GM23338 (cell line): ENCODE measurements around the gene PDE4B. TPM values are rescaled to one million over a fixed set of nuclear protein-coding genes. Genes with fewer than 3 reads are reported as not detected.

Experiments used
- ATAC-seq: fragments of 200-7000 bp; cut with Tn5 transposase; 3 replicates; pipeline ENCODE4 v1.9.1; 2020
- DNase-seq: peaks from one replicate; pipeline ENCODE4 v3.0.0-alpha.2; 2015; ENCODE audit warnings: low spot score
- H2AFZ ChIP-seq: fragments of 200-600 bp; sonication (generic); 2 replicates; pipeline ENCODE4 v1.8.0; 2016; ENCODE audit warnings: antibody characterized with exemption, mild to moderate bottlenecking, moderate library complexity
- H3F3A ChIP-seq: fragments of 200-600 bp; sonication (generic); replicated peaks from 2 replicates; pipeline ENCODE4 v1.8.0; 2017; ENCODE audit warnings: antibody characterized with exemption, mixed run types, low read depth
- H3K27ac ChIP-seq: fragments of 200-600 bp; sonication (generic); 2 replicates; pipeline ENCODE4 v1.6.1; 2016; ENCODE audit warnings: low read depth
- H3K27me3 ChIP-seq: fragments of 200-600 bp; sonication (generic); 2 replicates; pipeline ENCODE4 v1.8.0; 2016; ENCODE audit warnings: mild to moderate bottlenecking, mixed run types, moderate library complexity; ENCODE audit not compliant: insufficient read depth
- H3K36me3 ChIP-seq: fragments of 200-600 bp; sonication (generic); 2 replicates; pipeline ENCODE4 v1.8.0; 2016; ENCODE audit warnings: mild to moderate bottlenecking; ENCODE audit not compliant: insufficient read depth
- H3K4me1 ChIP-seq: fragments of 200-600 bp; sonication (generic); 2 replicates; pipeline ENCODE4 v1.8.0; 2016; ENCODE audit warnings: mild to moderate bottlenecking, moderate library complexity; ENCODE audit not compliant: insufficient read depth
- H3K4me2 ChIP-seq: fragments of 200-600 bp; sonication (generic); 2 replicates; pipeline ENCODE4 v1.7.1; 2017; ENCODE audit warnings: mixed run types
- H3K4me3 ChIP-seq: fragments of 200-600 bp; sonication (generic); 2 replicates; pipeline ENCODE4 v1.6.1; 2016; ENCODE audit warnings: mixed run types
- H3K79me2 ChIP-seq: fragments of 200-600 bp; sonication (generic); replicated peaks from 2 replicates; pipeline ENCODE4 v1.8.0; 2017; ENCODE audit warnings: mild to moderate bottlenecking; ENCODE audit not compliant: insufficient read depth
- H3K9me2 ChIP-seq: fragments of 200-600 bp; sonication (generic); 2 replicates; pipeline ENCODE4 v1.8.0; 2017; ENCODE audit not compliant: insufficient read depth
- H4K20me1 ChIP-seq: fragments of 200-600 bp; sonication (generic); replicated peaks from 2 replicates; pipeline ENCODE4 v1.8.0; 2017; ENCODE audit warnings: mild to moderate bottlenecking; ENCODE audit not compliant: insufficient read depth
- H3K27ac Mint-ChIP-seq: 2 replicates; pipeline ENCODE4 v1.8.0; 2020; ENCODE audit warnings: inconsistent platforms, mild to moderate bottlenecking, moderate library complexity, mixed read lengths
- H3K27me3 Mint-ChIP-seq: 3 replicates; pipeline ENCODE4 v1.8.0; 2022; ENCODE audit warnings: low read depth, mild to moderate bottlenecking, moderate library complexity, mixed read lengths, inconsistent platforms; ENCODE audit not compliant: insufficient read depth, poor library complexity
- H3K36me3 Mint-ChIP-seq: 3 replicates; pipeline ENCODE4 v1.8.0; 2021; ENCODE audit warnings: low read depth, mild to moderate bottlenecking, inconsistent platforms, moderate library complexity, mixed read lengths
- H3K4me1 Mint-ChIP-seq: 3 replicates; pipeline ENCODE4 v1.8.0; 2020; ENCODE audit warnings: mild to moderate bottlenecking, inconsistent platforms, mixed read lengths
- H3K4me3 Mint-ChIP-seq: 3 replicates; pipeline ENCODE4 v1.8.0; 2021; ENCODE audit warnings: moderate library complexity, mild to moderate bottlenecking, inconsistent platforms, mixed read lengths
- H3K9me3 Mint-ChIP-seq: 3 replicates; pipeline ENCODE4 v1.8.0; 2020; ENCODE audit warnings: moderate library complexity, mild to moderate bottlenecking, inconsistent platforms, mixed read lengths
- CREB1 ChIP-seq: fragments of 250-450 bp; sonication (Bioruptor Pico); IDR thresholded peaks from 2 replicates; pipeline ENCODE4 v1.5.0; 2020; ENCODE audit warnings: low read depth, mild to moderate bottlenecking, moderate library complexity
- CTCF ChIP-seq, 2 experiments: fragments of 200-600 bp in 1 of 2; sonication (generic) in 1 of 2; conservative IDR thresholded peaks; 2 replicates each; pipeline versions ENCODE4 v1.5.1 to v1.6.1; 2016 to 2017; ENCODE audit warnings: antibody characterized with exemption in 2 of 2, low read depth in 2 of 2, mild to moderate bottlenecking in 2 of 2, moderate library complexity in 1 of 2
- JUNB ChIP-seq: IDR thresholded peaks from one replicate; pipeline ENCODE4 v1.6.1; 2016; ENCODE audit warnings: antibody characterized with exemption; ENCODE audit not compliant: unreplicated experiment
- NANOG ChIP-seq: IDR thresholded peaks from 2 replicates; pipeline ENCODE4 v1.6.1; 2016; ENCODE audit warnings: antibody characterized with exemption, borderline replicate concordance
- REST ChIP-seq: IDR thresholded peaks from one replicate; pipeline ENCODE4 v1.6.1; 2018; ENCODE audit warnings: antibody characterized with exemption; ENCODE audit not compliant: unreplicated experiment
- STAT1 ChIP-seq: IDR thresholded peaks from one replicate; pipeline ENCODE4 v1.6.1; 2016; ENCODE audit warnings: antibody characterized with exemption; ENCODE audit not compliant: unreplicated experiment
- ZNF114 ChIP-seq: fragments of 250-450 bp; sonication (Bioruptor Pico); IDR thresholded peaks from 2 replicates; pipeline ENCODE4 v1.5.0; 2020; ENCODE audit warnings: mild to moderate bottlenecking, moderate library complexity
- polyA plus RNA-seq: library from polyadenylated mRNA; unstranded; fragments of >200 nt; fragmentation: Nextera tagmentation; extraction: Ambion mirVana; gene quantifications from 2 replicates; pipeline ENCODE4 v1.2.1, GENCODE V29; 2016
- total RNA-seq: library from RNA; depleted of rRNA; stranded (reverse); fragments of >200 nt; shearing (Covaris generic); gene quantifications from 2 replicates; pipeline ENCODE4 v1.2.3, GENCODE V29; 2014

PDE4B gene
- total and polyA plus RNA-seq, 2 experiments from 2014 or later: 14.0 to 25.6 TPM

GRCh38 chr1:66246351-66247269 is 453.9 kb downstream of the PDE4B start:
- Histone ChIP-seq H4K20me1 (no peaks in the 10 kb centered on the region), H3K4me3 (no peak overlapping the region), H3K4me1 (no peaks in the 10 kb centered on the region), H3K4me2 (no peak overlapping the region), H3K36me3 (no peaks in the 10 kb centered on the region), H3K27ac (no peak overlapping the region), H3K79me2 (no peaks in the 10 kb centered on the region), H3K9me2 (no peaks in the 10 kb centered on the region), H2AFZ (no peak overlapping the region), H3F3A (no peaks in the 10 kb centered on the region), H3K27me3 (no peaks in the 10 kb centered on the region)
- Mint-ChIP-seq H3K27ac (no peak overlapping the region), H3K9me3 (no peaks in the 10 kb centered on the region), H3K36me3 (no peaks in the 10 kb centered on the region), H3K27me3 (peaks cover 2% of the 10 kb centered on the region), H3K4me1 (peaks cover 3% of the 10 kb centered on the region; the same call in 2 of the 3 replicates), H3K4me3 (no peak overlapping the region)
- DNase-seq (no peak), ATAC-seq (no peak)
- TF ChIP-seq REST (no peak), JUNB (no peak), NANOG (no peak), CTCF (conservative IDR thresholded peaks at IDR 0.05; ENCODE audit: low read depth in 2 of 2) (no peak), ZNF114 (CRISPR knock-in tag) (no peak), CREB1 (CRISPR knock-in tag) (no peak), STAT1 (no peak)

- DNase-seq (no peak), ATAC-seq (no peak)
- Histone ChIP-seq H3K27ac (no peak overlapping the region), H2AFZ (no peak overlapping the region), H3K4me3 (no peak overlapping the region), H3K4me2 (no peak overlapping the region), H3K4me1 (0 out of 2 replicates have a peak, but pooled peaks cover 3% of the 10 kb centered on the region), H3F3A (no peaks in the 10 kb centered on the region), H4K20me1 (no peaks in the 10 kb centered on the region), H3K9me2 (no peaks in the 10 kb centered on the region), H3K79me2 (no peaks in the 10 kb centered on the region), H3K36me3 (no peaks in the 10 kb centered on the region), H3K27me3 (no peaks in the 10 kb centered on the region)
- H3K27ac Mint-ChIP-seq: no peak overlapping the region
- H3K36me3 Mint-ChIP-seq: no peaks in the 10 kb centered on the region
- H3K4me3 Mint-ChIP-seq: no peak overlapping the region
- H3K9me3 Mint-ChIP-seq: no peaks in the 10 kb centered on the region
- peaks cover 7% of the 10 kb centered on the region; the same call in 2 of the 3 replicates for H3K4me1 Mint-ChIP-seq
- peaks cover 2% of the 10 kb centered on the region for H3K27me3 Mint-ChIP-seq
- TF ChIP-seq JUNB (no peak), ZNF114 (CRISPR knock-in tag) (no peak)
Measured at GRCh38 chr1:66247415-66248208, 454.9 kb downstream of the PDE4B start.
